PC-9 (cell line): Measurements from ENCODE around the gene NIPA2. TPM values are rescaled to one million over a fixed set of nuclear protein-coding genes. Genes with fewer than 3 reads are reported as not detected.
"Not testable (repeated sequence)": the region's sequence is repeated elsewhere in the genome, so short reads cannot be mapped to it uniquely, and the experiment has no call there.

ENCODE experiments used
- BruUV-seq: library from RNA; stranded (reverse); fragments of 400-500 nt; replicated peaks from 2 replicates; lab custom pipeline; 2021; lab: Mats Ljungman, UMichigan
- CTCF ChIA-PET: fragments of 300-600 bp; sonication (Branson Sonifier 250); formaldehyde crosslinking; loops from one replicate; lab custom pipeline; 2022; ENCODE audit warnings: antibody characterized with exemption; lab: Charles Lee
- POLR2A ChIA-PET: fragments of 300-600 bp; sonication (Branson Sonifier 250); formaldehyde crosslinking; loops from one replicate; lab custom pipeline; 2022; ENCODE audit warnings: antibody characterized with exemption; ENCODE audit not compliant: unreplicated experiment; lab: Charles Lee
- DNase-seq, 2 experiments: peaks; one replicate each; pipeline versions ENCODE4 v3.0.0 to v3.0.0-alpha.2; 2015 to 2022; ENCODE audit warnings: mixed read lengths in 1 of 2
- H2AFZ ChIP-seq: fragments of 200-600 bp; sonication (generic); 2 replicates; pipeline ENCODE4 v1.8.1; 2017; ENCODE audit warnings: antibody characterized with exemption
- H3F3A ChIP-seq: fragments of 200-600 bp; sonication (generic); 2 replicates; pipeline ENCODE4 v1.8.1; 2017; ENCODE audit warnings: antibody characterized with exemption, mild to moderate bottlenecking, low read depth; ENCODE audit not compliant: insufficient read depth
- H3K27ac ChIP-seq: fragments of 200-600 bp; sonication (generic); 2 replicates; pipeline ENCODE4 v1.6.1; 2016; ENCODE audit warnings: mixed run types
- H3K27me3 ChIP-seq: fragments of 200-600 bp; sonication (generic); 2 replicates; pipeline ENCODE4 v1.6.1; 2016; ENCODE audit warnings: low read depth, mixed run types; ENCODE audit not compliant: insufficient read depth
- H3K36me3 ChIP-seq: fragments of 200-600 bp; sonication (generic); 2 replicates; pipeline ENCODE4 v1.6.1; 2016; ENCODE audit warnings: low read depth, mixed run types
- H3K4me1 ChIP-seq: fragments of 200-600 bp; sonication (generic); replicated peaks from 2 replicates; pipeline ENCODE4 v1.6.1; 2016; ENCODE audit warnings: mixed run types; ENCODE audit not compliant: insufficient read depth
- H3K4me2 ChIP-seq: fragments of 200-600 bp; sonication (generic); 2 replicates; pipeline ENCODE4 v1.6.1; 2017; ENCODE audit warnings: mixed run types
- H3K4me3 ChIP-seq: fragments of 200-600 bp; sonication (generic); 2 replicates; pipeline ENCODE4 v1.6.1; 2016; ENCODE audit warnings: mixed run types
- H3K79me2 ChIP-seq: fragments of 200-600 bp; sonication (generic); 2 replicates; pipeline ENCODE4 v1.6.1; 2017; ENCODE audit warnings: low read depth, mixed run types
- H3K9me2 ChIP-seq: fragments of 200-600 bp; sonication (generic); 2 replicates; pipeline ENCODE4 v1.8.1; 2017; ENCODE audit warnings: mild to moderate bottlenecking; ENCODE audit not compliant: insufficient read depth
- H3K9me3 ChIP-seq: fragments of 200-600 bp; sonication (generic); 2 replicates; pipeline ENCODE4 v1.8.1; 2016; ENCODE audit warnings: low read depth; ENCODE audit not compliant: insufficient read depth
- H4K20me1 ChIP-seq: fragments of 200-600 bp; sonication (generic); 2 replicates; pipeline ENCODE4 v1.8.1; 2017; ENCODE audit not compliant: insufficient read depth
- EZH2 ChIP-seq: fragments of 200-600 bp; sonication (generic); IDR thresholded peaks from 2 replicates; pipeline ENCODE4 v1.8.0; 2017; ENCODE audit warnings: antibody characterized with exemption, low read depth
- intact Hi-C: fragments of 100-400 bp; cut with micrococcal nuclease; formaldehyde crosslinking; loops from one replicate; pipeline ENCODE4 v1.10.0; 2022; ENCODE audit not compliant: unreplicated experiment
- total RNA-seq: library from RNA; stranded (reverse); gene quantifications from 2 replicates; pipeline ENCODE4 v1.2.3, GENCODE V29; 2021
- TF ChIP-seq, protein P1 (sequence below): fragments of 200-600 bp; sonication (generic); conservative IDR thresholded peaks from 2 replicates; pipeline ENCODE4 v1.6.1; 2017; ENCODE audit warnings: mixed run types, antibody characterized with exemption, mild to moderate bottlenecking, moderate library complexity

Gene NIPA2
- total RNA-seq, 1 experiment from 2014 or later: 65.6 TPM

GRCh38 chr15:22806156-22806555 is 32.3 kb upstream of the NIPA2 start:
- Histone ChIP-seq H3K9me2 (no peaks in the 10 kb centered on the region), H2AFZ (no peak overlapping the region), H3K4me2 (no peak overlapping the region), H4K20me1 (no peaks in the 10 kb centered on the region), H3F3A (no peaks in the 10 kb centered on the region), H3K36me3 (no peaks in the 10 kb centered on the region), H3K4me3 (no peak overlapping the region), H3K27me3 (no peaks in the 10 kb centered on the region), H3K4me1 (no peaks in the 10 kb centered on the region), H3K9me3 (no peaks in the 10 kb centered on the region), H3K79me2 (no peaks in the 10 kb centered on the region), H3K27ac (no peak overlapping the region)
- ChIA-PET POLR2A (no interaction called here), CTCF (no interaction called here)
- no peak for TF ChIP-seq EZH2
- intact Hi-C loops: no loop called here
- BruUV-seq: no TSS peak
- DNase-seq: no peak

- ChIA-PET CTCF (no interaction called here), POLR2A (no interaction called here)
- intact Hi-C loops: no loop called here
- no peak for TF ChIP-seq EZH2
- TF ChIP-seq, protein P1, sequence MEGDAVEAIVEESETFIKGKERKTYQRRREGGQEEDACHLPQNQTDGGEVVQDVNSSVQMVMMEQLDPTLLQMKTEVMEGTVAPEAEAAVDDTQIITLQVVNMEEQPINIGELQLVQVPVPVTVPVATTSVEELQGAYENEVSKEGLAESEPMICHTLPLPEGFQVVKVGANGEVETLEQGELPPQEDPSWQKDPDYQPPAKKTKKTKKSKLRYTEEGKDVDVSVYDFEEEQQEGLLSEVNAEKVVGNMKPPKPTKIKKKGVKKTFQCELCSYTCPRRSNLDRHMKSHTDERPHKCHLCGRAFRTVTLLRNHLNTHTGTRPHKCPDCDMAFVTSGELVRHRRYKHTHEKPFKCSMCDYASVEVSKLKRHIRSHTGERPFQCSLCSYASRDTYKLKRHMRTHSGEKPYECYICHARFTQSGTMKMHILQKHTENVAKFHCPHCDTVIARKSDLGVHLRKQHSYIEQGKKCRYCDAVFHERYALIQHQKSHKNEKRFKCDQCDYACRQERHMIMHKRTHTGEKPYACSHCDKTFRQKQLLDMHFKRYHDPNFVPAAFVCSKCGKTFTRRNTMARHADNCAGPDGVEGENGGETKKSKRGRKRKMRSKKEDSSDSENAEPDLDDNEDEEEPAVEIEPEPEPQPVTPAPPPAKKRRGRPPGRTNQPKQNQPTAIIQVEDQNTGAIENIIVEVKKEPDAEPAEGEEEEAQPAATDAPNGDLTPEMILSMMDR: no peak
- H2AFZ ChIP-seq: no peak overlapping the region
- no peaks in the 10 kb centered on the region for H3K4me1 ChIP-seq
- BruUV-seq: no TSS peak
- H3K79me2 ChIP-seq: no peaks in the 10 kb centered on the region
- H4K20me1 ChIP-seq: no peaks in the 10 kb centered on the region
- no peak overlapping the region for H3K4me2 ChIP-seq
- no peaks in the 10 kb centered on the region for H3F3A ChIP-seq
- no peaks in the 10 kb centered on the region for H3K9me3 ChIP-seq
- H3K27me3 ChIP-seq: no peaks in the 10 kb centered on the region
- no peak overlapping the region for H3K4me3 ChIP-seq
- no peaks in the 10 kb centered on the region for H3K9me2 ChIP-seq
- H3K36me3 ChIP-seq: no peaks in the 10 kb centered on the region
- H3K27ac ChIP-seq: no peak overlapping the region
- DNase-seq: no peak
Observed at GRCh38 chr15:22806664-22807063, 31.8 kb upstream of the NIPA2 start.

DNA sequence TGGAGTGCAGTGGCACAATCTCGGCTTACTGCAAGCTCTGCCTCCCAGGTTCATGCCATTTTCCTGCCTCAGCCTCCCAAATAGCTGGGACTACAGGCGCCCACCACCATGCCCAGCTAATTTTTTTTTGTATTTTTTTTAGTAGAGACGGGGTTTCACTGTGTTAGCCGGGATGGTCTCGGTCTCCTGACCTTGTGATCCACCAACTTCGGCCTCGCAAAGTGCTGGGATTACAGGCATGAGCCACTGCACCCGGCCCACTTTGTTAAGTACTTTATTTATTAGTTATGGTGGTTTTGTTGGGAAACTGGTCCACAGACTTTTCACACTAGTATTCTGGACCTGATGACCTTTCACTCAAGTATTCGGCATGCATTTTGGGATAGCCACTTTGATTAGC is 30.6 kb upstream of the NIPA2 start:
- H3K27ac ChIP-seq, intact Hi-C loops, H3K36me3 ChIP-seq, H4K20me1 ChIP-seq, H2AFZ ChIP-seq, H3K4me2 ChIP-seq, BruUV-seq, CTCF ChIA-PET, H3K4me3 ChIP-seq, H3K27me3 ChIP-seq, H3K9me3 ChIP-seq, H3K9me2 ChIP-seq, DNase-seq, H3K79me2 ChIP-seq, POLR2A ChIA-PET, H3F3A ChIP-seq, H3K4me1 ChIP-seq: not testable (repeated sequence)

DNA sequence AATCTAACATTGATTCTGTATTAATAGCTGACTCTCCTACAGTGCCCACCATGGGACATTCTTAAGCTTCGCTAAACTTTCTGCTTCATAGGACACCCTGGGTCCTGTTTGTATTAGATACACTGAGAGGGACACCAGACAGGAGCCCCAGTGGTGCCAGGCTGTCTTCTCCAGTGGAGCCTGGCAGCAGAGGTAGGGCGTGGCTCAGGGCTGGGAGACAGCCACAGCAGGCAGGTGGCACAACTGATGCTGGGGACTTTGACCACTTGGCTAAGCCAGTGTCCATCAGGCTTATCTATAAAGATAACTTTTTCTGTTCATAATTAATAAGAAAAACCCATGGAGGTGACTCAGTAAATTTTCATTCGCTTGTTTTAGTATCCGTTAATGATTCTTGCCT is 30.2 kb upstream of the NIPA2 start:
- BruUV-seq: no TSS peak
- POLR2A ChIA-PET: no interaction called here

More for the DNA sequence above, 30.2 kb upstream of the NIPA2 start:
- TF ChIP-seq, protein P1: no peak
- no peak for TF ChIP-seq EZH2
- CTCF ChIA-PET: no interaction called here
- no peak overlapping the region for H2AFZ ChIP-seq
- H3K4me3 ChIP-seq: no peak overlapping the region
- no peaks in the 10 kb centered on the region for H3K36me3 ChIP-seq
- no peaks in the 10 kb centered on the region for H3K4me1 ChIP-seq
- DNase-seq: no peak
- intact Hi-C loops: no loop called here
- no peak overlapping the region for H3K4me2 ChIP-seq
- no peaks in the 10 kb centered on the region for H3K27me3 ChIP-seq
- no peak overlapping the region for H3K27ac ChIP-seq
- H4K20me1 ChIP-seq: no peaks in the 10 kb centered on the region
- no peaks in the 10 kb centered on the region for H3K79me2 ChIP-seq
- H3K9me2 ChIP-seq: no peaks in the 10 kb centered on the region
- no peaks in the 10 kb centered on the region for H3K9me3 ChIP-seq
- H3F3A ChIP-seq: no peaks in the 10 kb centered on the region
